GM21390 (cell line): ENCODE measurements around the gene C3orf85.

Experiments
- ATAC-seq: cut with Tn5 transposase; IDR thresholded peaks from one replicate; pipeline ENCODE4 v1.9.1; 2021; ENCODE audit not compliant: unreplicated experiment

C3orf85 gene

GRCh38 chr3:109149078-109149477 is 12.6 kb downstream of the C3orf85 start:
- ATAC-seq = no peak

- ATAC-seq = no peak
Observed at GRCh38 chr3:109152320-109152719, 15.8 kb downstream of the C3orf85 start.

- ATAC-seq = no peak
Observed at GRCh38 chr3:109154979-109155378, 18.5 kb downstream of the C3orf85 start.

- no peak for ATAC-seq
Observed at GRCh38 chr3:109155828-109156227, 19.3 kb downstream of the C3orf85 start.

GRCh38 chr3:109161487-109162123 is 25.1 kb downstream of the C3orf85 start:
- ATAC-seq = no peak

- ATAC-seq = no peak
Observed at GRCh38 chr3:109165905-109166304, 29.4 kb downstream of the C3orf85 start.

GRCh38 chr3:109171479-109171878 is 35.0 kb downstream of the C3orf85 start:
- no peak for ATAC-seq

- no peak for ATAC-seq
Observed at GRCh38 chr3:109175411-109175810, 38.9 kb downstream of the C3orf85 start.

GRCh38 chr3:109176726-109177125 is 40.2 kb downstream of the C3orf85 start:
- no peak for ATAC-seq

- no peak for ATAC-seq
Observed at GRCh38 chr3:109177908-109178307, 41.4 kb downstream of the C3orf85 start.

GRCh38 chr3:109178708-109179107 is 42.2 kb downstream of the C3orf85 start:
- no peak for ATAC-seq

- ATAC-seq = no peak
Observed at GRCh38 chr3:109184726-109185125, 48.2 kb downstream of the C3orf85 start.

GRCh38 chr3:109187390-109187789 is 50.9 kb downstream of the C3orf85 start:
- ATAC-seq = no peak

GRCh38 chr3:109188741-109189140 is 52.2 kb downstream of the C3orf85 start:
- no peak for ATAC-seq

- ATAC-seq = no peak
Observed at GRCh38 chr3:109191421-109191820, 54.9 kb downstream of the C3orf85 start.

GRCh38 chr3:109195815-109196214 is 59.3 kb downstream of the C3orf85 start:
- ATAC-seq = no peak
